G401.6 (cell line): Measurements from ENCODE around the gene ATRNL1.
"Not testable (repeated sequence)": the region's sequence is repeated elsewhere in the genome, so short reads cannot be mapped to it uniquely, and the experiment has no call there.

Experiments used
- FAIRE-seq: peaks from 2 replicates; lab custom pipeline; 2012; peaks lifted over from hg19 to GRCh38; lab: Jason Lieb, UNC

Gene ATRNL1

DNA sequence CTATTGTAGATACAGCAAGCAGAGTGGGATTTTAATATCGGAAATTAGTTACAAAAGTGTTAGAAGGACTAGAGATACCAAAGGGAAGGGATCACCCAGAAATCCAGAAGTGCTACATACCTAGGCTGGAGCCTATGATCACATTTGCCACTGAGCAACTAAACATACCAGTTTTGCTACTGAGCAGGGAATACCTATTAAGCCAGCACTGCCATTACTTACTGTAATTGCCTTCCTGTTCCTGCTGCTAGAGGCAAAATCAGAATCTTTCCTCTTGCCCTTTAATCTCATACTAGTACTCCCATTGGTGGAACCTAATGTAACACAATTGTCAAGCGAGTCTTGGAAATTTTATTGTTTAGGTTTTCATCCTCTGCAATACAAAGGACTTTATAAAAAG is 121.7 kb downstream of the ATRNL1 start:
- FAIRE-seq, result no peak

DNA sequence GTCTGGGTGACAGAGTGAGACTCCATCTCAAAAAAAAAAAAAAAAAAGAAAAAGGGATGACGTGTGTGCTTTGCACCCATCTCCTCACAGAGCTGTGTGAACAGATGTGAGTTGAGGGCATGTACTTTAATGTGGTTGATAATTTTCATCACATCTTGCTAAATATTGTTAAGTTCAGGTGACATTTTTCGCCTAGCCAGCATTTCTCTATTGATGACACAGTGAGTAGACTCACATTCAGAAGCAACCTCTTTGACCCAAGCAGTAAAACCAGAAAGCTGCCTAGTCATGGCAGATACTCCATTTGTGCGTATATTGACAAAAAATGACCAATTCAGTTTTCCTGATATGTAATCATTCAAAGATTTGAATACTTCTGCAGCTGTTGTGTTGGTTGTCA is 126.0 kb downstream of the ATRNL1 start:
- FAIRE-seq, result no peak

DNA sequence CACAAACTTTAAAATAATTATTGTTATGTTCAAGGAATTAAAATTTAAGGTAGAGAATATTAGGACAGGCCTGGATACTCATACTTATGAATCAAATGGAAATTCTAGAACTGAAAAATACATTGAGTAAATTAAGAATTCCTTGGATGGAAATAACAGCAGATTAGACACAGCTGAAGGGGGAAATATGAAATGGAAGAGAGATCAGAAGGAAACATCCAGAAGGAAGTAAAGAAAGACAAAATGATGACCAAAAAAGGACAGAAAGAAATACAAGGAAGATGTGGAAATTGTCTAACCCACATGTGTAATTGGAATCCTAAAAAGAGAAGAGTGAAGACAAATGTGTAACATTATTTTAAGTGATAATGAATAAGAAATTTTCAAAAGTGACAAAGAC is 128.9 kb downstream of the ATRNL1 start:
- no peak for FAIRE-seq

DNA sequence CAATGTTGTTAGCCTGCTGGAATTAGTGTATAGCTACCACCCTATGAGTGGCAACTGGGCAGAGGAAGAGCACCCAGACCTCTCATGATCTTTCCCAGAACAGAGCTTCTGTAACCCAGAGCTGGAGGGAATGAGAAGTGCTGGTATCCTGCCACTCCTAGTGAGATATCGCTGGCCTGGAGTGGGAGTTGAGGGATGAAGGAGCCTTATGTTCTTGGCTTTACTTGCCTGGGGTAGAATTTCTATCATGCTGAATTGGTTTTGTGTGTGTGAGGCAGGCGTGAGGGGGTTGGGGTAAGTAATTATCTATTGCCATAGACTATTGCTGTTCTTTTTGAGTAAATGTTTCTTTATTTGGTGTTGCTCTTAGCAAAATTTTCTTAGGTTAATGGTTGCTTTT is 146.6 kb downstream of the ATRNL1 start:
- FAIRE-seq, result no peak

DNA sequence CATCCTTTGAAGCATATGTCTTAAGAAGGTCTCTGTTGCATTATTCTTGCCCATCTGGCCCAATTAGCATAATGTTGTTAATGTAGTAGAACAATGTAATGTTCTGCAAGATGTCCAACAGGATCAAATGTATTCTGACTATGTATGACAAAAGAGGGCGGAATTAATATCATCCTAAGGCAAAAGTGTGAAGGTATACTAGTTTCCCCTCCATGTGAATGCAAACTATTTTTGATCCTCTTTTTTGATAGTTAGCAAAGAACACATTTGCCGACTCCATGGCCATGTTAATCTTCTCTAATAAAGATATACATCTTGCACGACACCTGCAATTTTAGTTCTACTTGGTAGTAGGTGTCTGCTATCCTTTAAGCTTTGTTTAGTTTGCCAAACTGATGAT is 157.6 kb downstream of the ATRNL1 start:
- no peak for FAIRE-seq

DNA sequence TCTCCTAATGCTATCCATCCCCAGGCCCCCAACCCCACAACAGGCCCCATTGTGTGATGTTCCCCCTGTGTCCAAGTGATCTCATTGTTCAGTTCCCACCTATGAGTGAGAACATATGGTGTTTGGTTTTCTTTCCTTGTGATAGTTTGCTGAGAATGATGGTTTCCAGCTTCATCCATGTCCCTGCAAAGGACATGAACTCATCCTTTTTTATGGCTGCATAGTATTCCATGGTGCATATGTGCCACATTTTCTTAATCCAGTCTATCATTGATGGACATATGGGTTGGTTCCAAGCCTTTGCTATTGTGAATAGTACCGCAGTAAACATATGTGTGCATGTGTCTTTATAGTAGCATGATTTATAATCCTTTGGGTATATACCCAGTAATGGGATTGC is 160.6 kb downstream of the ATRNL1 start:
- not testable (repeated sequence) for FAIRE-seq

DNA sequence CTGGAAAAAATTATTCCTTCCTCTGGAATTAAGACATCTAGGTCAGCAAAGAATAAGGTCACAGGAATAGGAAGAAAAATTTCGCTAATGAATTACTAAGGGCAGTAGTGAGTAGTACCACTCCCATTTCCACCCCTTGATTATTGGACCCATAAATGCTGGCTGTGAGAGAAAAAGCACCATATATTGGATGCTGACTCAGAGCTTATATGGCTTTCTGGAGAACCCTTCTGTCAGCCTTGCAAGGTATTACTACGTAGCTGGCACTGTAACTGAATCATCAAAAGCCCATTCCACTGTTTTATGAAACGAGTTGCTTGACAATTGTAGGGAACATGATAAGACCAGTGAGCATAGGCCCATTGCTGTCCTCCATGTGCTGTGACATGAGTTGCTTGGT is 179.3 kb downstream of the ATRNL1 start:
- FAIRE-seq, result no peak

DNA sequence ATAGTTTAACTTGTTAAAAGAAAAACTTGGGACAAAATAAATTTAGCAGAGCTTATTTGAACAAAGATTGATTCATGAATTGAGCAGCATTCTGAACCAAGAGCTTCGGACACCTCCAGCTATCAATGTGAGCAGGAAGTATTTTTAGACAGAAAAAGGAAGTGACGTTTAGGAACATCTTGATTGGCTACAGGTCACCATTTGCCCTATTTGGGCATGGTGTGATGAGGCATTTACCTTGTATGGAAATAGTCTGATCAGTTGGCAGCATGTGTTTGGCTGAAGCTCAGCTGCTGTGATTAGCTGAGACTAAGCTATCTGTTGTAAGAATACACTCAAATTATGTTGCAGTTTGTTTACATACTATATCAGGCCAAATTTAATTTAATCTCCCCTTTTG is 185.1 kb downstream of the ATRNL1 start:
- FAIRE-seq, result no peak

DNA sequence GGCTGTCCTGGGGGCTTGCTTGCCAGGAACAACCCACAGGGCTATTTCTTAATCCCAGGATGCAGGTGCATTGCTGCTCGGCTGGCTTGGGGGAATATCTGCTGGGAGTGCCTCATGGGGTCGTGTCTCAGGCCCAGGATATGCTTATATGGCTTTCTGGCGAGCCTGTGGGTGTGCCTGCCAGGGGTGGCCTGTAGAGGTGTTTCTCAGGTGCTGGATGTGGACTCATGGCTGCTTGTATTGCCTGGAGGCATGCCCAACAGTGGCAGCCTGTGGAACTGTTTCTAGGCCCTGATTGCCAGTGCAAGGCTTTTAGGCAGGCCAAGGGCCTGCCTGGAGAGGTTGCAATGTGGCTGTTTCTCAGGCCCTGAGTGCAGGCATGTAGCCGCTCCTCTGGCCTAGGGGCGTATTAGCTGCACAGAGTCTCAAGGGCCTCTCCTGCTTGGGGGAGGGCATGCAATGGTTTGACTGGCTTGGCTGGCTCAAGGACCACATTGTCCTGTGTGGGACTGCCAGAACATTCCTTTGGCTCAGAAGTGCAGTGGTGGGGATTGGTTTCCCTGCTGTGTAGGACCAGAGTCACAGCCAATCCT is 202.1 kb downstream of the ATRNL1 start:
- no peak for FAIRE-seq

DNA sequence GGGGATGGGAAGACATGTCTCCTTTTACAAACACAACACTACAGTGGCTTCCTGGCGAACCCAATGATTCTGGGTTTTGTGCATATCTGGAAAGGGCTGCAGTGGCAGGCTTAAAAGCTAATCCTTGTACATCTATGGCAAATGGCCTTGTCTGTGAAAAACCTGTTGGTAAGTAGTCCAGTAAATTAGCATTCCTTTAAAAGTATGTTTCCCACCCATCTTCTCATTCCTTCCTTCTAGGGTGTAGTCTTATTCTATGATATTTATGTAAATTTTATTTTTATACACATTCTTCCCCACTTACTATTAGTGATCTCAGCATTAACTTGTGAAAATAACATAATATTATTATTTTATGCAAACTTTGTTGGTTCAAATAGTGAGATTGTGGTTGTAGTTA is 206.9 kb downstream of the ATRNL1 start:
- FAIRE-seq, result no peak

DNA sequence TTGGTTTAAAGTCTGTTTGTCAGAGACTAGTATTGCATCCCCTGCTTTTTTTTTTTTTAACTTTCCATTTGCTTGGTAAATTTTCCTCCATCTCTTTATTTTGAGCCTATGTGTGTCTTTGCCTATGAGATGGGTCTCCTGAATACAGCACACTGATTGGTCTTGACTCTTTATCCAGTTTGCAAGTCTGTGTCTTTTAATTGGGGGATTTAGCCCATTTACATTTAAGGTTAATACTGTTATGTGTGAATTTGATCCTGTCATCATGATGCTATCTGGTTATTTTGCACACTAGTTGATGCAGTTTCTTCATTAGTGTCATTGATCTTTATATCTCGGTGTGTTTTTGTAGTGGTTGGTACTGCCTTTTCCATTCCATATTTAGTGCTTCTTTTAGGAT is 226.5 kb downstream of the ATRNL1 start:
- not testable (repeated sequence) for FAIRE-seq

DNA sequence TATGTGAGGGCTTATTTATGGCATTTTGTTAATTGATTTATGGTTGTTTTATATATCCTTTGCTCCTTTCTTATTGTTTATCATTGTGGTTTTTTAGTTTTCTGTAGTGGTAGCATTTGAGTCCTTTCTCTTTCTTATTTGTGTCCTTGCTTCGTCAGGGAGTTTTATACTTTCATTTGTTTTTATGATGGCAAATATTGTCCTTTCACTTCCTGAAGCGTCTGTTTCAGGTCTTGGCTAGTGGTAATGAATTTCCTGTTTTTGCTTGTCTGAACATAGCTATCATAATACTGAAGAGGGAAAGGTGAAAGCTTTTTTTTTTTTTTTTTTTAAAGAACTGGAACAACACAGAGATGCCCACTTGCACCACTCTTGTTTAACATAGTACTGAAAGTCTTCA is 228.2 kb downstream of the ATRNL1 start:
- FAIRE-seq, result no peak

DNA sequence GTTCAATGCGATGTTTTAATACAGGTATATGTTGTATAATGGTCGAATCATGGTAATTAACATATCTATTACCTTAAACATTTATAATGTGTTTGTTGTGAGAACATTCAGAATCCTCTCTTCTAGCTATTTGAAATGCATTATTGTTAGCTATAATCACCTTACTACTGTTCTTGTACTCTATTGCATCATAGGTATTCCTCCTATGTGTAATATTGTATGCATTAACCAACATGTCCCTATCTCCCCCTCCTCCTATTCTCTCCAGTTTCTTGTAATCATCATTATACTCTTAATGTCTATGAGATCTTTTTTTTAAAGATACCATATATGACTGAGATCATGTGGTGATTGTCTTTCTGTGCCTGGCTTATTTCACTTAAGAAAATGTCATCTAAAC is 235.2 kb downstream of the ATRNL1 start:
- FAIRE-seq, result no peak

DNA sequence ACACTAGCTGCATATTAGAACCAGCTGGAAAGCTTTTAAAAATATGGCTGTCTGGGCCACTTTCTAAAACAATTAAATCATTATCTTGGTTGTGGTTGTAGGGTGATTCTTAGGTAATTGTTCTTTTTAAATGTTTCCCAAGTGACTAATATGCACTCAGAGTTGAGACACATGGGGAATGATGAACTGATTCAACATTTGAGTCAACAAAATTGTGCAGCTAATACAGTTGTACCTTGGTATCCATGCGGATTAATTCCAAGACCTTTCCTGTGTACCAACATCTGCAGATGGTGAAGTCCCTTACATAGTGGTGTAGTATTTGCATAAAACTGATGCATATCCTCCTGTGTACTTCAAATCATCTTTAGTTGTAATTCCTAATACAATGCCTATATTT is 242.2 kb downstream of the ATRNL1 start:
- FAIRE-seq, result no peak

DNA sequence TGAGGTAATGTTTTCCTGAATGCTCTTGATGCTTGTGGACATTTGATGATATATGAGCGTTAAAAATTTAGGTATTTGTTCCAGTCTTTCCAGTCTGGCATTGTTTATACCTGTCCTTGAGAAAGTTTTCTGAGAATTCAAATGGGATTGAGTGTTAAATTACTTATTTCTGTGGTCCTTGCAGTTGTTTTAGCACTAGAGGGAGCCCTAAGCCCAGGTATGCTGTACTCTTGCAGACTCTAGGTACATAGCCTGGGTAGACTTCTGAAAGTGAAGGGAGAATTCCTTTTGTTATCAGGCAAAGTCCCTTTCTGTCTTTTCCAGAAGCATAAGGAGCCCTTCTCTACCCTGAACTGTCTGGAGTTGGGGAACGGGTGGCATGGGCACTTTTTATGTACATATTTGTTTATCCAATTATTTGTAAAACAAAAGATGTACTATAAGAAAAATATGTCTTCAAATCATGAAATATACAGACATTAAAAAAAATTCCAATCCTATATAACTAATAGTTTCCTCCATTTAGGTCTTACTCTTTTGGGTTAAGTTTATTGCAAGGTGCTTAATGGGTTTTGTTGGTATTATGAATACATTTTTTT is 262.1 kb downstream of the ATRNL1 start:
- FAIRE-seq, result no peak

DNA sequence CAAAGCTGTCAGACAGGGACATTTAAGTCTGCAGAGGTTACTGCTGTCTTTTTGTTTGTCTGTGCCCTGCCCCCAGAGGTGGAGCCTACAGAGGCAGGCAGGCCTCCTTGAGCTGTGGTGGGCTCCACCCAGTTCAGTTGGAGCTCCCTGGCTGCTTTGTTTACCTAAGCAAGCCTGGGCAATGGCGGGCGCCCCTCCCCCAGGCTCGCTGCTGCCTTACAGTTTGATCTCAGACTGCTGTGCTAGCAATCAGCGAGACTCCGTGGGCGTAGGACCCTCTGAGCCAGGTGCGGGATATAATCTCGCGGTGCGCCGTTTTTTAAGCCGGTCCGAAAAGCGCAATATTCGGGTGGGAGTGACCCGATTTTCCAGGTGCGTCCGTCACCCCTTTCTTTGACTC is 274.8 kb downstream of the ATRNL1 start:
- not testable (repeated sequence) for FAIRE-seq

DNA sequence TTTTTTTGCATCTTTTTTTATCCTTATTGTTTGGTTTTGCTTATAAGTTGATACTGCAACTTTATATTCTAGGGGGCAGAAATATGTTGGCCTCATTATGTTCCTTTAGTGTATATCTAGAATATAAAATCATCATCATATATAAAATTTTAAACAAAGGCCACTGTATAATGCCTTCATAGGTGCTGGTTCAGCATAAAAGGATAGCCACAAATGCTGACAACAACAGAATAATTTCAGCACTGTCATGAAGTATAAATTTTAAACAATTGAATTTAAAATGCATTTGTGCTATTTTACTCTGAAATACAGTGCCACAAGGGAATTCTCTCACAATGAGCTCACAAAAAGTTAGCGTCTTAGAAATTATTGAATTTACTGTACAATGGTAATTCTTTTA is 285.9 kb downstream of the ATRNL1 start:
- no peak for FAIRE-seq

DNA sequence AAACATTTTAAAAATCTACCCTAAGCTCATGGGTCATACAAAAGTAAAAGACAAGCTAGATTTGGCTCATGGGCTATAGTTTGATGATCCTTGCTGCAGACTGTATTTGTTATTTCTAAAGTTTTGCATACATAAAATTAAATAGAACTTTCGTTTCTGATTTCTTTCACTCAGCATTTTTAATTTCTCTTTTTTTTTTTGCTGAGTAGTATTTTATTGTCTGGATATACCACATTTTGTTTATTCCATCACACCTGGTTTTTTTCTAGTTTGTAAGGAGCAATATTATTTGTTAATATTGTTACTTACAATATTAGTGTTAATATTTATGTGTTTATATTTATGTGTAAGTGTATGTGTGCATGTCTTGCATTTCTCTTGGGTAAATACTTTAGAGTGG is 291.5 kb downstream of the ATRNL1 start:
- no peak for FAIRE-seq

DNA sequence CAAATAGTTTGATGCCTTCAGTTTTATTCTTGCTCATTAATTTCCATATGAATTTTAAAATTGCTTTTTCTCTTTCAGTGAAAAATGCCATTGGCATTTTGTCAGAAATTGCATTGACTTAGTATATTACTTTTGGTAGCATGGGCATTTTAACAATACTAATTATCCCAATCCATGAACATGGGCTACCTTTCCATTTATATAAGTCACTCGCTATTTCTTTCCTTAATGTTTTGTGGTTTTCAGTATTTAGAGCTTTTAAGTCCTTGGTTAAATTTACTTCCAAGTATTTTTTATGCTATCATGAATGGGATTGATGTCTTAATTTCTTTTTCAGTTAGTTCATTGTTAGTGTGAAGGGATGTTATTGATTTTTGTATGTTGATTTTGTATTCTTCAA is 297.4 kb downstream of the ATRNL1 start:
- no peak for FAIRE-seq

DNA sequence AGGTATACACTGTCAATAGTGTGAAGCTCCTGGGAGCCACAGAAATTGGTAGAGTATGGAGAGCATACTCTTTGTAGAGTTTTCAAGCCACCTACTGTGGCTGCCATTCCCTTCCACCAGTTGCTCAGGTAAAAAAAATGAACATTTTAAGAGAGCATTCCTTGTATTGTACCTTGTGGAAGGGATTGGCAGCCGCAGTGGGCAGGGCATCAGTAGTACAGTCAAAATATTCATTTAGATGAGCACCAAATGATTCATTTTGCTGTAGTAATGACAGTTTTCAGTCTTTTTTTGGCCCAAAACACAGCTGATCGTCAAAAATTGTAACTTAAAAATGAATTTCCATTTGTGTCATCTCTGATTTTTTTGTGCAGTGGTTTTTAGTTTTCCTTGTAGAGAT is 304.9 kb downstream of the ATRNL1 start:
- no peak for FAIRE-seq

DNA sequence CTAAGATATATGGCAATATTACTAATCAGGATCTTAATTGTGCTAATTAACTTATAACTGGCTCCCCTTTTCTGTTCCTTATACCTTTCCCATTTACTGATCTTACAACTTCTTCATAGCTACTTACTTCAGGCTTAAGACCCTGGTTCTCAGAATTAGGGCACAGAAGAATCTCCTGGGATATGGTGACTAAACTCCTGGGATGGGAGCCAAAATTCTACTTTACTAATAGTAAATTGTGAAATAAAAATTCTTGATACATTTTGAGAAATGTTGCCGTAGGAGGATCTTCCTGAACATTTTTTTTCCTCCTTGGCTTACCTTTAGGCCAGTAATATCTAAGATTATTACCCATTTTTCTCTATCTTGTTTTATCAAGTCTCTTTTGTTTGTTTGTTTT is 309.5 kb downstream of the ATRNL1 start:
- FAIRE-seq, result no peak

DNA sequence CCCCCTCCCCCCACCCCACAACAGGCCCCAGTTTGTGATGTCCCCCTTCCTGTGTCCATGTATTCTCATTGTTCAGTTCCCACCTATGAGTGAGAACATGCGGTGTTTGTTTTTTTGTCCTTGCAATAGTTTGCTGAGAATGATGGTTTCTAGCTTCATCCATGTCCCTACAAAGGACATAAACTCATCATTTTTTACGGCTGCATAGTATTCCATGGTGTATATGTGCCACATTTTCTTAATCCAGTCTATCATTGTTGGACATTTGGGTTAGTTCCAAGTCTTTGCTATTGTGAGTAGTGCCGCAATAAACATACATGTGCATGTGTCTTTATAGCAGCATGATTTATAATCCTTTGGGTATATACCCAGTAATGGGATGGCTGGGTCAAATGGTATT is 312.7 kb downstream of the ATRNL1 start:
- FAIRE-seq, result not testable (repeated sequence)

DNA sequence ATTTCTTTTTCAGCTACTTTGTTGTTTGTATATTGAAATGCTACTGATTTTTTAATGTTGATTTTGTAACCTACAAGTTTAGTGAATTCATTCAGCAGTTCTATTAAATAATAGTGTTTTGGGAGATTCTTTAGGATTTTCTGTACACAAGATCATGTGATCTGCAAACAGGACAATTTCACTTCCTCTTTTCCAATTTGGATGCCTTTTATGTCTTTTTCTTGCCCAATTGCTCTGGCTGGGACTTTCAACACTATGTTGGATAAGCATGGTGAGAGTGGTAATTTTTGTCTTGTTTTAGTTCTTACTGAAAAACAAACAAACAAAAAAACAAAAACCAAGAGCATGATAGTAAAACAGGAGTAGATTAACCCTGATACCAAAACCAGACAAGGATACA is 316.2 kb downstream of the ATRNL1 start:
- no peak for FAIRE-seq

DNA sequence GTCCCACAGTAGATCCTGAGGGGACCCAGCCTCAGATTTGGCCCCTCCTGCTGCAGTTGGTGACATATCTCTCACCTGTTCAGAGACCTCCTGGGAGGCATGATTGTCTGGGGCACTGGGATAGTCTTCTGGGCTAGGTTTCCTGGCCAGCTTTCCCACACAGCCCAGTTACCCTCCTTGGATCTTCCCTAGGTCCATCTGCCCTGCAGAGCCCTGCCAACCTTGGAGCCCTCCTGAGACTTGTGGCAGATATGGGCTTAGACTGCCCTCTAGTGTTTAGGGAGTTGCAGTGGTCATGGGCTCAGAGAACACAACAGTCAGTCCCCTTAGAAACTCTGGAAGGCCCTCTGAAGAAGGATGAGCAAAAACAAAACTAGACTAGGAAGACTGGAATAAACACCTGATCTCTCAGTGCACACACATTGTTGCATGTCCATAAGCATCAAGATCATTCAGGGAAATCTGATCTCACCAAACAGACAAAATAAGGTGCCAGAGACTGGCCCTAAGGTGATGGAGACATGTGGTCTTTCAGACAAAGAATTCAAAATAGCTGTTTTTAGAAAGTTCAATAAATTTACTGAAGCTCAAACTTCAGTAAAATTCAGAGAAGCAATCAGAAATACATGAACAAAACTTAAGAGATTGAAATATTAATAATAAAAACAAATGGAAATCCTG is 324.6 kb downstream of the ATRNL1 start:
- FAIRE-seq, result no peak
